ENCODE results near the gene SEC16A.

DNA sequence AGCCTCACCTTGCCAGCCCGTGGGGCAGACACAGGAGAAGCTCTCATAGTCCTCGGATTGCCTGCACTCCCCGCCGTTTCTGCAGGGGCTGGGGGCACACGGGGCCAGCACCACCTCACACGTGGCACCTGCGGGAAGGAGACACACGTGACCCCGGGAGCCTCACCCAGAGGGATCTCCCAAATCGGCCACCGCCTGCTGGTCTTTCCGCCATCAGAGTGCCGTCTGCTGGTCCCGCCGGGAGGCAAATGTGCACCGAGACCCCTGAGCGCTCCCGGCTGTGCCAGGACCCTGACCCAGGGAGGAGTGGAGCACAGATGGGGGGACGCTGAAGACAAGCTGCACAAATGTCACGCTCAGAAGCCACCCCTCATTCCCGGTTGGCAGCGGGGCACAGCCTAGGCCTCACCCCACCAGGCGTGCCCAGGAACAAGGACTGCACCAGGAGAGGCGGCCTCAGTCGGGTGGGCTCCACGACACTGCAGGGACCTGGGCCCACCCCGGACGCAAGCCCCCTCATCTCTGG is 28.4 kb upstream of the SEC16A start:
- TF ChIP-seq, protein P1, sequence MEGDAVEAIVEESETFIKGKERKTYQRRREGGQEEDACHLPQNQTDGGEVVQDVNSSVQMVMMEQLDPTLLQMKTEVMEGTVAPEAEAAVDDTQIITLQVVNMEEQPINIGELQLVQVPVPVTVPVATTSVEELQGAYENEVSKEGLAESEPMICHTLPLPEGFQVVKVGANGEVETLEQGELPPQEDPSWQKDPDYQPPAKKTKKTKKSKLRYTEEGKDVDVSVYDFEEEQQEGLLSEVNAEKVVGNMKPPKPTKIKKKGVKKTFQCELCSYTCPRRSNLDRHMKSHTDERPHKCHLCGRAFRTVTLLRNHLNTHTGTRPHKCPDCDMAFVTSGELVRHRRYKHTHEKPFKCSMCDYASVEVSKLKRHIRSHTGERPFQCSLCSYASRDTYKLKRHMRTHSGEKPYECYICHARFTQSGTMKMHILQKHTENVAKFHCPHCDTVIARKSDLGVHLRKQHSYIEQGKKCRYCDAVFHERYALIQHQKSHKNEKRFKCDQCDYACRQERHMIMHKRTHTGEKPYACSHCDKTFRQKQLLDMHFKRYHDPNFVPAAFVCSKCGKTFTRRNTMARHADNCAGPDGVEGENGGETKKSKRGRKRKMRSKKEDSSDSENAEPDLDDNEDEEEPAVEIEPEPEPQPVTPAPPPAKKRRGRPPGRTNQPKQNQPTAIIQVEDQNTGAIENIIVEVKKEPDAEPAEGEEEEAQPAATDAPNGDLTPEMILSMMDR (conservative IDR thresholded peaks at IDR 0.05 in 1 of 2, IDR thresholded peaks at IDR 0.05 in 1 of 2; ENCODE audit: extremely low read depth in 1 of 2, insufficient read depth in 1 of 2, low read depth in 1 of 2, low read length in 2 of 2) = no peak
- no peak for TF ChIP-seq EZH2 (IDR thresholded peaks at IDR 0.05; ENCODE audit: borderline replicate concordance, low read length)
